ENCODE results near the gene CACNA1F.

The CACNA1F gene

DNA sequence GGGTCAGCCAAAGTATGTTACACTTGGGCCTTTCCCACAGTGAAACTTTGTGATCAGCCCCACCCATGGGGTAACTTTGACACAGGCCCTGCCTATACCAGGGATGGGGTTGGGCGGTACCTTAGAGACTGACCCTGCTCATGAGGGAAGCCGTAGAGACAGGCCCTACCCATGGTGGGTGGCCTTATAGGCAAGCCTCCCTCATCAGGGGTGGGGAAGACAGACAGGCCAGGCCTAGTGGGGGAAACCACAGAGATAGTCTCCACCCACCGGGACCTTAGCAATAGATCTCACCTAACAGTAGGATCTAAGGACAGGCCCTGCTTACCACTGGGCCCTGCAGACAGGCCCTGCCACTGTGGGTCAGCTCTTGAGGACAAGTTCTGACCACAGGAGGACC lies 54.6 kb downstream of the CACNA1F start (continued):
- TF ChIP-seq, protein P1, sequence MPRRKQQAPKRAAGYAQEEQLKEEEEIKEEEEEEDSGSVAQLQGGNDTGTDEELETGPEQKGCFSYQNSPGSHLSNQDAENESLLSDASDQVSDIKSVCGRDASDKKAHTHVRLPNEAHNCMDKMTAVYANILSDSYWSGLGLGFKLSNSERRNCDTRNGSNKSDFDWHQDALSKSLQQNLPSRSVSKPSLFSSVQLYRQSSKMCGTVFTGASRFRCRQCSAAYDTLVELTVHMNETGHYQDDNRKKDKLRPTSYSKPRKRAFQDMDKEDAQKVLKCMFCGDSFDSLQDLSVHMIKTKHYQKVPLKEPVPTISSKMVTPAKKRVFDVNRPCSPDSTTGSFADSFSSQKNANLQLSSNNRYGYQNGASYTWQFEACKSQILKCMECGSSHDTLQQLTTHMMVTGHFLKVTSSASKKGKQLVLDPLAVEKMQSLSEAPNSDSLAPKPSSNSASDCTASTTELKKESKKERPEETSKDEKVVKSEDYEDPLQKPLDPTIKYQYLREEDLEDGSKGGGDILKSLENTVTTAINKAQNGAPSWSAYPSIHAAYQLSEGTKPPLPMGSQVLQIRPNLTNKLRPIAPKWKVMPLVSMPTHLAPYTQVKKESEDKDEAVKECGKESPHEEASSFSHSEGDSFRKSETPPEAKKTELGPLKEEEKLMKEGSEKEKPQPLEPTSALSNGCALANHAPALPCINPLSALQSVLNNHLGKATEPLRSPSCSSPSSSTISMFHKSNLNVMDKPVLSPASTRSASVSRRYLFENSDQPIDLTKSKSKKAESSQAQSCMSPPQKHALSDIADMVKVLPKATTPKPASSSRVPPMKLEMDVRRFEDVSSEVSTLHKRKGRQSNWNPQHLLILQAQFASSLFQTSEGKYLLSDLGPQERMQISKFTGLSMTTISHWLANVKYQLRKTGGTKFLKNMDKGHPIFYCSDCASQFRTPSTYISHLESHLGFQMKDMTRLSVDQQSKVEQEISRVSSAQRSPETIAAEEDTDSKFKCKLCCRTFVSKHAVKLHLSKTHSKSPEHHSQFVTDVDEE (CRISPR knock-in tag; IDR thresholded peaks at IDR 0.05), result no peak
- TF ChIP-seq, protein P2, sequence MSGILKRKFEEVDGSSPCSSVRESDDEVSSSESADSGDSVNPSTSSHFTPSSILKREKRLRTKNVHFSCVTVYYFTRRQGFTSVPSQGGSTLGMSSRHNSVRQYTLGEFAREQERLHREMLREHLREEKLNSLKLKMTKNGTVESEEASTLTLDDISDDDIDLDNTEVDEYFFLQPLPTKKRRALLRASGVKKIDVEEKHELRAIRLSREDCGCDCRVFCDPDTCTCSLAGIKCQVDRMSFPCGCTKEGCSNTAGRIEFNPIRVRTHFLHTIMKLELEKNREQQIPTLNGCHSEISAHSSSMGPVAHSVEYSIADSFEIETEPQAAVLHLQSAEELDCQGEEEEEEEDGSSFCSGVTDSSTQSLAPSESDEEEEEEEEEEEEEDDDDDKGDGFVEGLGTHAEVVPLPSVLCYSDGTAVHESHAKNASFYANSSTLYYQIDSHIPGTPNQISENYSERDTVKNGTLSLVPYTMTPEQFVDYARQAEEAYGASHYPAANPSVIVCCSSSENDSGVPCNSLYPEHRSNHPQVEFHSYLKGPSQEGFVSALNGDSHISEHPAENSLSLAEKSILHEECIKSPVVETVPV (CRISPR knock-in tag; IDR thresholded peaks at IDR 0.05), result no peak
- TF ChIP-seq, protein P3, sequence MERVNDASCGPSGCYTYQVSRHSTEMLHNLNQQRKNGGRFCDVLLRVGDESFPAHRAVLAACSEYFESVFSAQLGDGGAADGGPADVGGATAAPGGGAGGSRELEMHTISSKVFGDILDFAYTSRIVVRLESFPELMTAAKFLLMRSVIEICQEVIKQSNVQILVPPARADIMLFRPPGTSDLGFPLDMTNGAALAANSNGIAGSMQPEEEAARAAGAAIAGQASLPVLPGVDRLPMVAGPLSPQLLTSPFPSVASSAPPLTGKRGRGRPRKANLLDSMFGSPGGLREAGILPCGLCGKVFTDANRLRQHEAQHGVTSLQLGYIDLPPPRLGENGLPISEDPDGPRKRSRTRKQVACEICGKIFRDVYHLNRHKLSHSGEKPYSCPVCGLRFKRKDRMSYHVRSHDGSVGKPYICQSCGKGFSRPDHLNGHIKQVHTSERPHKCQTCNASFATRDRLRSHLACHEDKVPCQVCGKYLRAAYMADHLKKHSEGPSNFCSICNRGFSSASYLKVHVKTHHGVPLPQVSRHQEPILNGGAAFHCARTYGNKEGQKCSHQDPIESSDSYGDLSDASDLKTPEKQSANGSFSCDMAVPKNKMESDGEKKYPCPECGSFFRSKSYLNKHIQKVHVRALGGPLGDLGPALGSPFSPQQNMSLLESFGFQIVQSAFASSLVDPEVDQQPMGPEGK (CRISPR knock-in tag; IDR thresholded peaks at IDR 0.05; ENCODE audit: borderline replicate concordance), result no peak

DNA sequence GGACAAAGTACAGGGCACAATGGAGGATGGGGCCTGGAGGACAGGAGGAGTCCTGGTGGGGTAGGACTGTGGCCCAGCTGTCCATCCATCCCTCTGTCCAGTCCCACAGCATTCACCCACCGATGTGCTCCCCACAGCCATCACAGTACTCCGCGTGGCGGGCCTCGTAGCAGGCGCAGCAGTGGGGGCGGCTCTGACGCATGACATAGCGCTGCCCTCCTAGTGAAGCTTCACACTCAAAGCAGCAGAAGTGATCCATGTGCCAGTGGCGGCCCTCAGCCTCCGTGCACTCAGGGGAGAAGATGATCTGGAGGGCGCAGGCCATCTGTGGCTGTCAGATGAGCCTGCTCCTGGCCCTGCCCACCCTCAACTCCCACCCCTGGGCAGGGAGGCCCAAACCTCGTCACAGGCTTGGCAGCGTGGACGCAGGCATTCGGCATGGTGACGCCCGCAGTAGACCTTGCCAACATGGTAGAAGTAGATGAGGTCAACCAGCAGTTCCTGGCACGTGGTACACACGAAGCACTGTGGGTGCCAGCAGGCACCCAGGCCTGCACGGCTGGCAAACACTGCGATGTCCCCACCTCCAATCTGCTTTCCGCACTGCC lies 55.2 kb downstream of the CACNA1F start:
- TF ChIP-seq ZNF8 (CRISPR knock-in tag; IDR thresholded peaks at IDR 0.05) (no peak), SNAI2 (CRISPR knock-in tag; IDR thresholded peaks at IDR 0.05) (no peak), PPARA (CRISPR knock-in tag; IDR thresholded peaks at IDR 0.05; ENCODE audit: borderline replicate concordance) (no peak), ZC3H10 (CRISPR knock-in tag; IDR thresholded peaks at IDR 0.05) (no peak), ARNTL (CRISPR knock-in tag; IDR thresholded peaks at IDR 0.05; ENCODE audit: borderline replicate concordance, low read depth) (no peak), ISL1 (CRISPR knock-in tag; IDR thresholded peaks at IDR 0.05) (no peak), TCF4 (CRISPR knock-in tag; IDR thresholded peaks at IDR 0.05; ENCODE audit: borderline replicate concordance) (no peak), CSDC2 (CRISPR knock-in tag; IDR thresholded peaks at IDR 0.05) (no peak), OSR1 (CRISPR knock-in tag; IDR thresholded peaks at IDR 0.05) (no peak), BACH2 (CRISPR knock-in tag; IDR thresholded peaks at IDR 0.05; ENCODE audit: borderline replicate concordance) (no peak), ZFP30 (CRISPR knock-in tag; IDR thresholded peaks at IDR 0.05) (no peak), ESRRG (CRISPR knock-in tag; IDR thresholded peaks at IDR 0.05) (no peak)
- TF ChIP-seq, protein P2 (CRISPR knock-in tag; IDR thresholded peaks at IDR 0.05), result no peak
- TF ChIP-seq, protein P4, sequence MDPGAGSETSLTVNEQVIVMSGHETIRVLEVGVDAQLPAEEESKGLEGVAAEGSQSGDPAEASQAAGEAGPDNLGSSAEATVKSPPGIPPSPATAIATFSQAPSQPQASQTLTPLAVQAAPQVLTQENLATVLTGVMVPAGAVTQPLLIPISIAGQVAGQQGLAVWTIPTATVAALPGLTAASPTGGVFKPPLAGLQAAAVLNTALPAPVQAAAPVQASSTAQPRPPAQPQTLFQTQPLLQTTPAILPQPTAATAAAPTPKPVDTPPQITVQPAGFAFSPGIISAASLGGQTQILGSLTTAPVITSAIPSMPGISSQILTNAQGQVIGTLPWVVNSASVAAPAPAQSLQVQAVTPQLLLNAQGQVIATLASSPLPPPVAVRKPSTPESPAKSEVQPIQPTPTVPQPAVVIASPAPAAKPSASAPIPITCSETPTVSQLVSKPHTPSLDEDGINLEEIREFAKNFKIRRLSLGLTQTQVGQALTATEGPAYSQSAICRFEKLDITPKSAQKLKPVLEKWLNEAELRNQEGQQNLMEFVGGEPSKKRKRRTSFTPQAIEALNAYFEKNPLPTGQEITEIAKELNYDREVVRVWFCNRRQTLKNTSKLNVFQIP (CRISPR knock-in tag; IDR thresholded peaks at IDR 0.05; ENCODE audit: borderline replicate concordance, low read depth), result no peak
- TF ChIP-seq, protein P3 (CRISPR knock-in tag; IDR thresholded peaks at IDR 0.05; ENCODE audit: borderline replicate concordance), result no peak
- ATAC-seq, result no peak; the same call in 2 of the 3 replicates

DNA sequence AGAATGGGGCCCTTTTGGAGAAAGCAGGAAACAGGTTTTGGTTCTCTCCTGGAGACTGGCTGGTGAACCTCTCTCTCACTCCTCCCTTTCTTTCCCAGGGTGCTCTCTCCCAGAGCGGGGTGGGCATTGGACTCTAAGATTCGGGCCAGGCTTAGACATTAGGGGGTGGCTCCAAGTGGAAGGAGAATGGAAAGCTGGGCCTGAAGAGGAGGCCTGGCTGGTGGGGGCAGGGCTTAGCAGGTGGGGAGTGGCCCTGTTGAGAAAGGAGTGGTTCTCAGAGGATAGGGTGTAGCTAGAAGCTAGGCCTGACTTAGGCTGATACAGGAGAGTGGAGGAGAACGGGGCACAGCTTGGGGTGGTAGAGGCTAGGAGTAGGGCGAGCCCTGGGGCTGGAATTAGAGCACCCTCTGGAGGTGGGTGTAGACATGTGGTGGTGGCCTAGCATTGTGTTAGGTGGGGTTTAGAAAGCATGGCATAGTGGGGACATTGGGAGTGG lies 55.8 kb downstream of the CACNA1F start:
- ATAC-seq, result peak; percentile 16
- TF ChIP-seq TCF4 (CRISPR knock-in tag; IDR thresholded peaks at IDR 0.05; ENCODE audit: borderline replicate concordance), result no peak
- TF ChIP-seq, protein P4 (CRISPR knock-in tag; IDR thresholded peaks at IDR 0.05; ENCODE audit: borderline replicate concordance, low read depth), result no peak
- TF ChIP-seq ZNF8 (CRISPR knock-in tag; IDR thresholded peaks at IDR 0.05), result no peak
- no peak for TF ChIP-seq ZC3H10 (CRISPR knock-in tag; IDR thresholded peaks at IDR 0.05)
- TF ChIP-seq ZNF565 (CRISPR knock-in tag; conservative IDR thresholded peaks at IDR 0.05; ENCODE audit: low read depth), result no peak
- TF ChIP-seq SNAI2 (CRISPR knock-in tag; IDR thresholded peaks at IDR 0.05), result no peak
- TF ChIP-seq ARNTL (CRISPR knock-in tag; IDR thresholded peaks at IDR 0.05; ENCODE audit: borderline replicate concordance, low read depth), result no peak
- TF ChIP-seq, protein P2 (CRISPR knock-in tag; IDR thresholded peaks at IDR 0.05), result no peak
- TF ChIP-seq OSR1 (CRISPR knock-in tag; IDR thresholded peaks at IDR 0.05), result no peak
- no peak for TF ChIP-seq ESRRG (CRISPR knock-in tag; IDR thresholded peaks at IDR 0.05)

All from SK-N-SH treated with all-trans-retinoic acid at 6 μM for 48 hours (cell line).